Measurements from ENCODE around the gene UBE2D3. TPM values are rescaled to one million over a fixed set of nuclear protein-coding genes. Genes with fewer than 3 reads are reported as not detected.

UBE2D3 gene
- total and polyA plus RNA-seq, 2 donors (not counting 1 experiment from before 2014, with no cell fraction given): 403 to 427 TPM

DNA sequence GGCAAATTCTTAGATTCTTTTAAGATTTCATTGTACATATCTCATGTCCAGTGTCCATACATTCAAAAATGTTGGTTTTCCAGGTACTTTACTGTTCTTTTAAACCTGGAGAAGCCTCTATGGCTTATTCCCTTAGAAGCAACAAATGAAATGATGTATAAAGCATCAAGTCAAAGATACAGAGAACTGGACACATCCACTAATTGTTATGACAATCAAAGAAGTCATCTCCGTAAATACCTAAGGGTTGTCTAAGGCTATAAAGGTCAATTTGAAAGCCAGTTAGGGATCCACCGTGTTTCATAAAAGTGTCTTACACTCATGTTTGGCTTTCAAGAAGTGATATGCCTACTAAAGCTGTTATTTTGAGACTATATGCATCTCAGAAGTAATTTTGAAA lies 32.4 kb downstream of the UBE2D3 start:
- TF ChIP-seq EZH2 (IDR thresholded peaks at IDR 0.05; ENCODE audit: low read length, missing control alignments) (no peak), CTCF (conservative IDR thresholded peaks at IDR 0.05 in 1 of 2, IDR thresholded peaks at IDR 0.05 in 1 of 2; ENCODE audit: low read depth in 1 of 2, low read length in 2 of 2) (no peak)
- Histone ChIP-seq H3K27me3 (ENCODE audit: control insufficient read depth, insufficient read depth, low read length) (no peaks in the 10 kb centered on the region), H3K27ac (ENCODE audit: insufficient read depth, low read length) (no peak overlapping the region), H3K4me2 (ENCODE audit: extremely low read depth, insufficient read depth, low read length) (no peak overlapping the region), H3K4me3 (replicated peaks in 1 of 4; ENCODE audit: control extremely low read depth in 1 of 4, insufficient read depth in 1 of 4, low read depth in 3 of 4, low read length in 4 of 4) (no peak overlapping the region), H3K36me3 (ENCODE audit: control insufficient read depth, insufficient read depth, low read length) (peaks cover 11% of the 10 kb centered on the region), H3K9ac (ENCODE audit: insufficient read depth, low read length) (no peak overlapping the region), H3K9me3 (ENCODE audit: control insufficient read depth, insufficient read depth, low read depth, low read length) (no peaks in the 10 kb centered on the region), H3K79me2 (ENCODE audit: control insufficient read depth, insufficient read depth, low read length) (peaks cover 6% of the 10 kb centered on the region), H4K20me1 (ENCODE audit: control insufficient read depth, extremely low read depth, insufficient read depth, low read length) (no peaks in the 10 kb centered on the region), H3K4me1 (ENCODE audit: control insufficient read depth, extremely low read depth, insufficient read depth, low read length) (no peaks in the 10 kb centered on the region), H2AFZ (ENCODE audit: low read length) (no peak overlapping the region)
- no peak for DNase-seq (ENCODE audit: low read depth in 2 of 2)

DNA sequence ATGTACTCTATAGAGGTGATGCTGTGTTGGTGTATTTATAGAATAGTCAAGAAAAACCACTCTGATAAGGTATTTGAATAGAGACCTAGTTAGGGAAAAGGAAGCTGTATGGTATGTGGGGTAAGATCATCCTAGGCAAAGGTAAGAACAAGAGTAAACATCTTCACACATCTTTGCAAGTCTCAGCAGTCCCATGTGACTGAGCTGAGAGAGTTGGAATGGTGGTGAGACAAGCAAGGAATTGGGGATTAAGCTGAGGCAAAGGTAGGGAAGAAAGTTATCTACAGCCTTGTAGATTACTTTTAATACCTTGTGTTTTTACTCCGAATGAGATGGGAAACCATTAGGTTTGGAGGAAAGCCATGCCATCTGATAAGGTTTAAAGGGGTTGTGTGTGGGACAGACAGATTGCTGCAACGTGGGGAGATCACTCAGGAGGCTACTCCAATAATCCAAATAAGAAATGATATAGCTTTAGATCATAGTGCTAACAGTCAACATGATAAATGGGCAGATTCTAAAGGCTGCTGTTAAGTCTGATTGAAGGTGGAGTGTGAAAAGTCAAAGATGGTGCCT lies 34.9 kb downstream of the UBE2D3 start:
- Histone ChIP-seq H4K20me1 (ENCODE audit: control insufficient read depth, extremely low read depth, insufficient read depth, low read length) (no peaks in the 10 kb centered on the region), H3K9ac (ENCODE audit: insufficient read depth, low read length) (no peak overlapping the region), H2AFZ (ENCODE audit: low read length) (no peak overlapping the region), H3K4me1 (ENCODE audit: control insufficient read depth, extremely low read depth, insufficient read depth, low read length) (no peaks in the 10 kb centered on the region), H3K27ac (ENCODE audit: insufficient read depth, low read length) (no peak overlapping the region), H3K79me2 (ENCODE audit: control insufficient read depth, insufficient read depth, low read length) (peaks cover 2% of the 10 kb centered on the region), H3K9me3 (ENCODE audit: control insufficient read depth, insufficient read depth, low read depth, low read length) (no peaks in the 10 kb centered on the region), H3K4me3 (replicated peaks in 1 of 4; ENCODE audit: control extremely low read depth in 1 of 4, insufficient read depth in 1 of 4, low read depth in 3 of 4, low read length in 4 of 4) (no peak overlapping the region), H3K36me3 (ENCODE audit: control insufficient read depth, insufficient read depth, low read length) (peaks cover 9% of the 10 kb centered on the region), H3K4me2 (ENCODE audit: extremely low read depth, insufficient read depth, low read length) (no peak overlapping the region), H3K27me3 (ENCODE audit: control insufficient read depth, insufficient read depth, low read length) (no peaks in the 10 kb centered on the region)
- TF ChIP-seq CTCF (conservative IDR thresholded peaks at IDR 0.05 in 1 of 2, IDR thresholded peaks at IDR 0.05 in 1 of 2; ENCODE audit: low read depth in 1 of 2, low read length in 2 of 2) (no peak), EZH2 (IDR thresholded peaks at IDR 0.05; ENCODE audit: low read length, missing control alignments) (no peak)
- no peak for DNase-seq (ENCODE audit: low read depth in 2 of 2)

DNA sequence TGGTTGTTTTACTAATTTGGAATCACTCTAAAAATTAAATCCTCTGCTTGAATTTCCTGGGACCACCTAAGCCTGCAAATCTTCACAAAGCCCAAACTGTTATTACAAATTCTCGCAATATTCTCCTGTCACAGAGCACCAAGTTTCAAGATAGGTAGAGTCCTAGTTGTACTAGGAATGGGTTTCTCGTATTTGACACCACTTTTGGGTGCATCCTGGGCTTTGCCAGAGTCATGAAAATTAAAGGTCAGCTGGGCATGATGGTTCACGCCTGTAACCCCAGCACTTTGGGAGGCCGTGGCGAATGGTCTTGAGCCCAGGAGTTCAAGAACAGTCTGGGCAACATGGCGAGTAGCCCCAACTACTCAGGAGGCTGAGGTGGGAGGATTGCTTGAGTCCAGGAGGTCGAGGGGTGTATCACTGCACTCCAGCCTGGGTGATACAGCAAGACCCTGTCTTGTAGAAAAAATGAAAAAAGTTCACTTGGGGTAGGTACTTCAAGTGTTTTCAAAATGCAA lies 36.0 kb downstream of the UBE2D3 start:
- TF ChIP-seq CTCF (conservative IDR thresholded peaks at IDR 0.05 in 1 of 2, IDR thresholded peaks at IDR 0.05 in 1 of 2; ENCODE audit: low read depth in 1 of 2, low read length in 2 of 2) (no peak), EZH2 (IDR thresholded peaks at IDR 0.05; ENCODE audit: low read length, missing control alignments) (no peak)
- Histone ChIP-seq H3K79me2 (ENCODE audit: control insufficient read depth, insufficient read depth, low read length) (no peaks in the 10 kb centered on the region), H3K4me3 (replicated peaks in 1 of 4; ENCODE audit: control extremely low read depth in 1 of 4, insufficient read depth in 1 of 4, low read depth in 3 of 4, low read length in 4 of 4) (no peak overlapping the region), H3K4me2 (ENCODE audit: extremely low read depth, insufficient read depth, low read length) (no peak overlapping the region), H3K36me3 (ENCODE audit: control insufficient read depth, insufficient read depth, low read length) (peaks cover 7% of the 10 kb centered on the region), H3K9ac (ENCODE audit: insufficient read depth, low read length) (no peak overlapping the region), H2AFZ (ENCODE audit: low read length) (no peak overlapping the region), H3K27me3 (ENCODE audit: control insufficient read depth, insufficient read depth, low read length) (no peaks in the 10 kb centered on the region), H3K4me1 (ENCODE audit: control insufficient read depth, extremely low read depth, insufficient read depth, low read length) (no peaks in the 10 kb centered on the region), H4K20me1 (ENCODE audit: control insufficient read depth, extremely low read depth, insufficient read depth, low read length) (no peaks in the 10 kb centered on the region), H3K27ac (ENCODE audit: insufficient read depth, low read length) (no peak overlapping the region), H3K9me3 (ENCODE audit: control insufficient read depth, insufficient read depth, low read depth, low read length) (no peaks in the 10 kb centered on the region)
- no peak for DNase-seq (ENCODE audit: low read depth in 2 of 2)
